ENCODE results near the gene BDH2.

The BDH2 gene

GRCh38 chr4:103108542-103108941 is 8.9 kb upstream of the BDH2 start:
- no peak for ATAC-seq (ENCODE audit: low read depth)
- Histone ChIP-seq H3K27me3 (ENCODE audit: insufficient read depth, poor library complexity, severe bottlenecking) (no peaks in the 10 kb centered on the region), H3K27ac (ENCODE audit: poor library complexity, severe bottlenecking) (no peak overlapping the region), H3K9me3 (ENCODE audit: severe bottlenecking) (no peaks in the 10 kb centered on the region), H3K4me1 (ENCODE audit: insufficient read depth, poor library complexity, severe bottlenecking) (no peaks in the 10 kb centered on the region), H3K36me3 (ENCODE audit: low read depth) (peaks cover 62% of the 10 kb centered on the region), H3K4me3 (ENCODE audit: severe bottlenecking) (no peak overlapping the region)
- no peak for DNase-seq (ENCODE audit: low spot score)
- TF ChIP-seq, protein P1, sequence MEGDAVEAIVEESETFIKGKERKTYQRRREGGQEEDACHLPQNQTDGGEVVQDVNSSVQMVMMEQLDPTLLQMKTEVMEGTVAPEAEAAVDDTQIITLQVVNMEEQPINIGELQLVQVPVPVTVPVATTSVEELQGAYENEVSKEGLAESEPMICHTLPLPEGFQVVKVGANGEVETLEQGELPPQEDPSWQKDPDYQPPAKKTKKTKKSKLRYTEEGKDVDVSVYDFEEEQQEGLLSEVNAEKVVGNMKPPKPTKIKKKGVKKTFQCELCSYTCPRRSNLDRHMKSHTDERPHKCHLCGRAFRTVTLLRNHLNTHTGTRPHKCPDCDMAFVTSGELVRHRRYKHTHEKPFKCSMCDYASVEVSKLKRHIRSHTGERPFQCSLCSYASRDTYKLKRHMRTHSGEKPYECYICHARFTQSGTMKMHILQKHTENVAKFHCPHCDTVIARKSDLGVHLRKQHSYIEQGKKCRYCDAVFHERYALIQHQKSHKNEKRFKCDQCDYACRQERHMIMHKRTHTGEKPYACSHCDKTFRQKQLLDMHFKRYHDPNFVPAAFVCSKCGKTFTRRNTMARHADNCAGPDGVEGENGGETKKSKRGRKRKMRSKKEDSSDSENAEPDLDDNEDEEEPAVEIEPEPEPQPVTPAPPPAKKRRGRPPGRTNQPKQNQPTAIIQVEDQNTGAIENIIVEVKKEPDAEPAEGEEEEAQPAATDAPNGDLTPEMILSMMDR (IDR thresholded peaks at IDR 0.05; ENCODE audit: poor library complexity, severe bottlenecking): no peak

DNA sequence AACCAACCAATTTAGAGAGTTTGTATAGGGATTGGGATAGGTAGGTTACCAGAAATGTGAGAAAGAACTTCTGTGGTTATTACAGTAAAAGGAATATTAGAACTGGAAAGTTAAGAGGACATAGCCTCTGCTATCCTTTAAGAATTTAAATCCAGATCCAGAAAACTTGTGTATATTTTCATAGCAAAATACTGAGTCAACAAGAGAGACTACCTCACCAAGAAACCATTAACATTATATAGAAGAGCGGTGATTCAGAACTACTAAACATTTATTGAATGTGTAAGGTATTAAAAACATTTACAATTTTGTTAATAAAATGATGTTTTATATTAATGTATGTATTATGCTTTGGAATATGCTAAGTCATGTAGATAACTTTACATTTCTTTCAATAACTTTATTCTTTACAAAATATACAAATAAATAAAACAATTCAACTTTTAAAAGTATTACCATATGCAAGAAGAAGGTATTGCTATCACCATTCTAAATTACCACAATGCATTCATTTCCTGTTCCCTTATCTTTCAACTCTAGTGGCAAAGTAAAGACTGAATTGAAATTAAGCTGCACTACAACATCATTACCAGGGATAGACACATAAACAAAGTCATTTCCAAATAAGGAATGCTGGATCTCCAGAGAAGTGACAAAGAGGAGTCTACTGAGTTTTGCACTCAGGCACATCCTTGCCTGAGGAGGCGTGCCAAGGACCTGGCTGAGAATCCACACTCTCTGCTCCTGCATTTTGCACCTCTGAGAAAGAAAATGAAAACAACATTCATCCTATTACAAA is 6.1 kb upstream of the BDH2 start:
- DNase-seq (ENCODE audit: low spot score) (no peak), ATAC-seq (ENCODE audit: low read depth) (no peak)
- no peaks in the 10 kb centered on the region for H3K4me1 ChIP-seq (ENCODE audit: insufficient read depth, poor library complexity, severe bottlenecking)
- H3K27me3 ChIP-seq (ENCODE audit: insufficient read depth, poor library complexity, severe bottlenecking): no peaks in the 10 kb centered on the region
- H3K27ac ChIP-seq (ENCODE audit: poor library complexity, severe bottlenecking): no peak overlapping the region
- TF ChIP-seq, protein P1 (IDR thresholded peaks at IDR 0.05; ENCODE audit: poor library complexity, severe bottlenecking): no peak
- no peaks in the 10 kb centered on the region for H3K9me3 ChIP-seq (ENCODE audit: severe bottlenecking)
- no peak overlapping the region for H3K4me3 ChIP-seq (ENCODE audit: severe bottlenecking)
- peaks cover 49% of the 10 kb centered on the region for H3K36me3 ChIP-seq (ENCODE audit: low read depth)

DNA sequence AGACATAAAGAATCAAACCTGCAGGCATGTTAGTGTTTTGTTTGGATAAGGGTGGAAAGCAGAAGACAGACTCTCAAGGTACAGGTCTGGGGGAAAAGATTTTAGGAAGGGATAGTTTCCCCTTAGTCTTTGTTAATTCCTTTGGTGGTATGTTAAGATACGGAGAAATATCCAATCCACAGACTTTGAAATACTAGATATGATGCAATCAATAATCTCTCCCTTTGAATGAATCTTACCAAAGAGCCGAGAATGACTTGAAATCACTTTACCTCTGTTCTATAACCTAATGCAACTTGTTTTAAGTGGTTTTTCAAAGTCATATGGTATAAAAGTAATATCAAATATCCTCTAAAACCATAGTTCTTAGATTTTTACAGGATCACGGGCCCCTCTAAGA is 5.3 kb upstream of the BDH2 start:
- Histone ChIP-seq H3K27ac (ENCODE audit: poor library complexity, severe bottlenecking) (no peak overlapping the region), H3K4me3 (ENCODE audit: severe bottlenecking) (no peak overlapping the region), H3K9me3 (ENCODE audit: severe bottlenecking) (no peaks in the 10 kb centered on the region), H3K4me1 (ENCODE audit: insufficient read depth, poor library complexity, severe bottlenecking) (no peaks in the 10 kb centered on the region), H3K36me3 (ENCODE audit: low read depth) (peaks cover 40% of the 10 kb centered on the region), H3K27me3 (ENCODE audit: insufficient read depth, poor library complexity, severe bottlenecking) (no peaks in the 10 kb centered on the region)
- ATAC-seq (ENCODE audit: low read depth) (no peak), DNase-seq (ENCODE audit: low spot score) (no peak)
- TF ChIP-seq, protein P1 (IDR thresholded peaks at IDR 0.05; ENCODE audit: poor library complexity, severe bottlenecking): no peak

DNA sequence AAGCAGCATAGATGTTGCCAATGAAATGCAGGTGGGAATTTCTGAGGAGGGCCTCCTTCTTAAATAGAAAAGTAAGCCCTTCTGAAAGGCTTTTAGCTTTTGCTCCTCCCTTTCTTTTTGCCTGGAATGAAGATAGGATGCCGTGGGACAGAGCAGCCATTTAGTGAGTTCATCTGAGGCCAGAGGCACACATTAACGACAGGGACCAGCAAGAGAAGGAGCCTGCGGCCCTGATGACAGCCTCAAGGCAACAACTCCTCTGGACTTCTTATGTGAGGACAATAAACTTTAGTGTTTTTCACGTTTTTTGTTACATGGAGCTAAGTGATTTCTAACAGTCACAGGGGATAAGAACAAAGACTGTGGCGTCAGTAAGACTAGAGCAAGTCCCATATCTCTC is 1.1 kb upstream of the BDH2 start:
- Histone ChIP-seq H3K27me3 (ENCODE audit: insufficient read depth, poor library complexity, severe bottlenecking) (no peaks in the 10 kb centered on the region), H3K27ac (ENCODE audit: poor library complexity, severe bottlenecking) (no peak overlapping the region), H3K4me3 (ENCODE audit: severe bottlenecking) (no peak overlapping the region), H3K9me3 (ENCODE audit: severe bottlenecking) (no peaks in the 10 kb centered on the region), H3K36me3 (ENCODE audit: low read depth) (peaks cover 7% of the 10 kb centered on the region; the same call in 1 of the 2 replicates), H3K4me1 (ENCODE audit: insufficient read depth, poor library complexity, severe bottlenecking) (peaks cover 6% of the 10 kb centered on the region)
- TF ChIP-seq, protein P1 (IDR thresholded peaks at IDR 0.05; ENCODE audit: poor library complexity, severe bottlenecking): no peak
- DNase-seq (ENCODE audit: low spot score) (no peak), ATAC-seq (ENCODE audit: low read depth) (no peak)
